SK-N-SH (cell line): ENCODE results near the gene JMJD1C.

Experiments
- EP300 ChIP-seq, 2 experiments: IDR thresholded peaks; 2 replicates each; pipeline versions ENCODE4 v1.4.0 to v1.6.1; 2012; ENCODE audit warnings: borderline replicate concordance in 1 of 2, low read depth in 1 of 2, low read length in 1 of 2
- FOXJ3 ChIP-seq: sonication (generic); formaldehyde crosslinking; IDR thresholded peaks from 2 replicates; pipeline ENCODE4 v1.5.1; 2020; ENCODE audit warnings: mild to moderate bottlenecking, missing genetic modification reagents
- JUND ChIP-seq: IDR thresholded peaks from 2 replicates; pipeline ENCODE4 v1.4.0; 2012
- PBX3 ChIP-seq: IDR thresholded peaks from 2 replicates; pipeline ENCODE4; 2012
- POLR2AphosphoS5 ChIP-seq: IDR thresholded peaks from 2 replicates; pipeline ENCODE4 v1.6.1; 2012; ENCODE audit warnings: low read depth, low read length
- RFX5 ChIP-seq: IDR thresholded peaks from 2 replicates; pipeline ENCODE4 v1.6.1; 2012; ENCODE audit warnings: mild to moderate bottlenecking, improper control_type of control experiment, low read length
- TAF1 ChIP-seq: IDR thresholded peaks from 2 replicates; pipeline ENCODE4 v1.6.1; 2012; ENCODE audit warnings: low read depth, mild to moderate bottlenecking, low read length, moderate library complexity, borderline replicate concordance
- ZBTB33 ChIP-seq: IDR thresholded peaks from 2 replicates; pipeline ENCODE4 v1.4.0; 2012; ENCODE audit warnings: low read depth, borderline replicate concordance
- TF ChIP-seq, protein P1 (sequence below): IDR thresholded peaks from 2 replicates; pipeline ENCODE4 v1.6.1; 2012; ENCODE audit warnings: mild to moderate bottlenecking, low read depth, low read length, moderate library complexity
- TF ChIP-seq, protein P2 (sequence below): fragments of 200-600 bp; sonication (generic); IDR thresholded peaks from 2 replicates; pipeline ENCODE4 v1.6.1; 2017; ENCODE audit warnings: antibody characterized with exemption, mild to moderate bottlenecking, moderate library complexity

DNA sequence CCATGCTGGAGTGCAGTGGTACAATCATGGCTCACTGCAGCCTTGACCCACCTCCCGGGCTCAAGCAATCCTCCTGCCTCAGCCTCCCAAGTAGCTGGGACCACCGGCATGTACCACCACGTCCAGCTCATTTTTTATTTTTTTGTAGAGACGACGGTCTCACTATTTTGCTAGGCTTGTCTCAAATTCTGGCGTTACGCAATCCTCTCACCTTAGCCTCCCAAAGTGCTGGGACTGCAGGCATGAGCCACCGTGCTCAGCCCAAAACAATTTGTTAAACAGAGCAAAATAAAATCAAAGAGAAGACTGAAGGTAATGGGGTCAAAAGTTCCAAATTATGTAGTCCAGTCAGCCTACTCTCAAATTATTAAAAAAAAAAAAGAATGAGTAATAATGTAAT lies 8.7 kb upstream of the JMJD1C start:
- TF ChIP-seq TAF1 (no peak), POLR2AphosphoS5 (no peak), FOXJ3 (no peak), EP300 (IDR thresholded peaks at IDR 0.05; ENCODE audit: borderline replicate concordance in 1 of 2, low read depth in 1 of 2, low read length in 1 of 2) (no peak), PBX3 (no peak), ZBTB33 (no peak), JUND (no peak), RFX5 (no peak)
- TF ChIP-seq, protein P1, sequence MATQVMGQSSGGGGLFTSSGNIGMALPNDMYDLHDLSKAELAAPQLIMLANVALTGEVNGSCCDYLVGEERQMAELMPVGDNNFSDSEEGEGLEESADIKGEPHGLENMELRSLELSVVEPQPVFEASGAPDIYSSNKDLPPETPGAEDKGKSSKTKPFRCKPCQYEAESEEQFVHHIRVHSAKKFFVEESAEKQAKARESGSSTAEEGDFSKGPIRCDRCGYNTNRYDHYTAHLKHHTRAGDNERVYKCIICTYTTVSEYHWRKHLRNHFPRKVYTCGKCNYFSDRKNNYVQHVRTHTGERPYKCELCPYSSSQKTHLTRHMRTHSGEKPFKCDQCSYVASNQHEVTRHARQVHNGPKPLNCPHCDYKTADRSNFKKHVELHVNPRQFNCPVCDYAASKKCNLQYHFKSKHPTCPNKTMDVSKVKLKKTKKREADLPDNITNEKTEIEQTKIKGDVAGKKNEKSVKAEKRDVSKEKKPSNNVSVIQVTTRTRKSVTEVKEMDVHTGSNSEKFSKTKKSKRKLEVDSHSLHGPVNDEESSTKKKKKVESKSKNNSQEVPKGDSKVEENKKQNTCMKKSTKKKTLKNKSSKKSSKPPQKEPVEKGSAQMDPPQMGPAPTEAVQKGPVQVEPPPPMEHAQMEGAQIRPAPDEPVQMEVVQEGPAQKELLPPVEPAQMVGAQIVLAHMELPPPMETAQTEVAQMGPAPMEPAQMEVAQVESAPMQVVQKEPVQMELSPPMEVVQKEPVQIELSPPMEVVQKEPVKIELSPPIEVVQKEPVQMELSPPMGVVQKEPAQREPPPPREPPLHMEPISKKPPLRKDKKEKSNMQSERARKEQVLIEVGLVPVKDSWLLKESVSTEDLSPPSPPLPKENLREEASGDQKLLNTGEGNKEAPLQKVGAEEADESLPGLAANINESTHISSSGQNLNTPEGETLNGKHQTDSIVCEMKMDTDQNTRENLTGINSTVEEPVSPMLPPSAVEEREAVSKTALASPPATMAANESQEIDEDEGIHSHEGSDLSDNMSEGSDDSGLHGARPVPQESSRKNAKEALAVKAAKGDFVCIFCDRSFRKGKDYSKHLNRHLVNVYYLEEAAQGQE = no peak
- TF ChIP-seq, protein P2, sequence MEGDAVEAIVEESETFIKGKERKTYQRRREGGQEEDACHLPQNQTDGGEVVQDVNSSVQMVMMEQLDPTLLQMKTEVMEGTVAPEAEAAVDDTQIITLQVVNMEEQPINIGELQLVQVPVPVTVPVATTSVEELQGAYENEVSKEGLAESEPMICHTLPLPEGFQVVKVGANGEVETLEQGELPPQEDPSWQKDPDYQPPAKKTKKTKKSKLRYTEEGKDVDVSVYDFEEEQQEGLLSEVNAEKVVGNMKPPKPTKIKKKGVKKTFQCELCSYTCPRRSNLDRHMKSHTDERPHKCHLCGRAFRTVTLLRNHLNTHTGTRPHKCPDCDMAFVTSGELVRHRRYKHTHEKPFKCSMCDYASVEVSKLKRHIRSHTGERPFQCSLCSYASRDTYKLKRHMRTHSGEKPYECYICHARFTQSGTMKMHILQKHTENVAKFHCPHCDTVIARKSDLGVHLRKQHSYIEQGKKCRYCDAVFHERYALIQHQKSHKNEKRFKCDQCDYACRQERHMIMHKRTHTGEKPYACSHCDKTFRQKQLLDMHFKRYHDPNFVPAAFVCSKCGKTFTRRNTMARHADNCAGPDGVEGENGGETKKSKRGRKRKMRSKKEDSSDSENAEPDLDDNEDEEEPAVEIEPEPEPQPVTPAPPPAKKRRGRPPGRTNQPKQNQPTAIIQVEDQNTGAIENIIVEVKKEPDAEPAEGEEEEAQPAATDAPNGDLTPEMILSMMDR = no peak
